Naive B cell (primary cell): ENCODE measurements around the gene CYTH1. TPM values are rescaled to one million over a fixed set of nuclear protein-coding genes. Genes with fewer than 3 reads are reported as not detected.
A peak's percentile ranks its signal among the peaks of the same experiment; 100 is the strongest.
"Not testable (repeated sequence)": the region's sequence is repeated elsewhere in the genome, so short reads cannot be mapped to it uniquely, and the experiment has no call there.

Experiments
- ATAC-seq, 2 donors: fragments of 150-1000 bp; cut with Tn5 transposase; 2 replicates each; pipeline ENCODE4 v1.10.0; 2021; ENCODE audit warnings: low read depth in 2 of 2, mild to moderate bottlenecking in 2 of 2, moderate library complexity in 2 of 2
- DNase-seq: peaks from one replicate; pipeline ENCODE4 v3.0.0; 2022
- H3K27ac Mint-ChIP-seq, 6 donors: one replicate each; pipeline ENCODE4 v1.8.0; 2020 to 2022; ENCODE audit warnings: mild to moderate bottlenecking in 6 of 6, mixed read lengths in 6 of 6, moderate library complexity in 5 of 6, inconsistent platforms in 2 of 6
- H3K27me3 Mint-ChIP-seq, 3 donors: one replicate each; pipeline ENCODE4 v1.8.0; 2021 to 2022; ENCODE audit warnings: mixed read lengths in 3 of 3, mild to moderate bottlenecking in 1 of 3
- H3K36me3 Mint-ChIP-seq, 2 donors: one replicate each; pipeline ENCODE4 v1.8.0; 2020 to 2022; ENCODE audit warnings: mixed read lengths in 2 of 2, inconsistent platforms in 1 of 2, mild to moderate bottlenecking in 1 of 2
- H3K4me1 Mint-ChIP-seq, 3 donors: one replicate each; pipeline ENCODE4 v1.8.0; 2020 to 2022; ENCODE audit warnings: mixed read lengths in 3 of 3, inconsistent platforms in 1 of 3, mild to moderate bottlenecking in 1 of 3, moderate library complexity in 1 of 3
- H3K4me3 Mint-ChIP-seq, 8 donors: one replicate each; pipeline ENCODE4 v1.8.0; 2020 to 2022; ENCODE audit warnings: mild to moderate bottlenecking in 8 of 8, mixed read lengths in 8 of 8, moderate library complexity in 8 of 8, inconsistent platforms in 2 of 8
- H3K9me3 Mint-ChIP-seq, 7 donors: one replicate each; pipeline ENCODE4 v1.8.0; 2020 to 2022; ENCODE audit warnings: mixed read lengths in 7 of 7, mild to moderate bottlenecking in 5 of 7, inconsistent platforms in 2 of 7, moderate library complexity in 1 of 7
- polyA plus RNA-seq, 6 donors: library from polyadenylated mRNA; unstranded; fragments of 300-500 nt; fragmentation: Illumina TruSeq; gene quantifications; one replicate each; pipeline ENCODE4 v1.2.3, GENCODE V29; 2021; ENCODE audit warnings: low read depth in 6 of 6

CYTH1 gene
- polyA plus RNA-seq, 6 donors from 2014 or later, result 165 to 235 (median 190) TPM

DNA sequence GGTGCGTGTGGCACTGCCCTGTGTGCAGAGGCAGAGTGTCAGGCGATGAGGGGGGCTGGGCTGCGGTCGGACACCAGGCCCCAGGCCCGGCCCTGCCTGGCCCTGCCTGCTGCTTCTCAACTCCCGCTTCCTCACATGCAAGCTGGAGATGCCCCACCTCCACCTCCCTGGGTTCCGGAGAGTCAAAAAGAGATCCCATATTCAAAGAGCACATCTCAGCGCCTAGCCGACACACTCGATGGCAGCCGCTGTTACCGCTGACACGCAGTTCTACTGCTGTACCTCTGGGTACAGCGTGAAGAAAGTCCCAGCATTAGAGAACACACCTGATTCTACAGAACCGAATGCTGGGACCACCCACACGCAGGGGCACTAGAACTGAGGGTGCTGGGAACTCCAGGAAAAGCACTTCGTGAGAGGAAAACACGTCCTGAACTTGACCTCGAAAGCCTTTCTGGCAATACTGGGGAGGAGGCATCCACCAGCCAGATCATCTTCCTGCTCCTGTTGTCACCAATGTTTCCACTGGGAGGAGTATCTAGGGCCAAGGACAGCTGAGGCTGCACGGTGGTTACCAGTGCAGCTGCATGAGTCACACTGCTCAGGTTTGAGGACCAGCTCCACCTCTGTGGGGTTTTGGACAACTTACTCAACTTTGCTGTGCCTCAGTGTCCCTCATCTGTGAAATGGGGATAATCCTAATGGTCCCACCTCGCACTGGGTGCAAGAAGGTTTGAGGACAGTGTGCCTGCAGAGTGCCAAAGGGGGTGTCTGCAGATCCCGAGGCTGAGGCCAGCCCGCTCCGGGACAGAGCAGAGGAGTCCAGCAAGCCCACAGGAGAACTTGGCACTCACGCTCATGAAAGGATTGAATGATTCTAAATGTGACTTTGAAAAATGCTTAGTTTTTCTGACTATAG lies 104.5 kb downstream of the CYTH1 start:
- DNase-seq, result no peak
- no peak overlapping the region for H3K4me3 Mint-ChIP-seq
- peaks cover 2 to 14% (median 6%) of the 10 kb centered on the region in 3 donors for H3K4me1 Mint-ChIP-seq
- no peaks in the 10 kb centered on the region for H3K9me3 Mint-ChIP-seq
- H3K27ac Mint-ChIP-seq, result peak overlapping the region in 1 of 6 donors; percentile 70
- H3K27me3 Mint-ChIP-seq, result no peaks in the 10 kb centered on the region
- ATAC-seq, result no peak
- peaks cover 10 to 21% of the 10 kb centered on the region in 2 donors for H3K36me3 Mint-ChIP-seq

DNA sequence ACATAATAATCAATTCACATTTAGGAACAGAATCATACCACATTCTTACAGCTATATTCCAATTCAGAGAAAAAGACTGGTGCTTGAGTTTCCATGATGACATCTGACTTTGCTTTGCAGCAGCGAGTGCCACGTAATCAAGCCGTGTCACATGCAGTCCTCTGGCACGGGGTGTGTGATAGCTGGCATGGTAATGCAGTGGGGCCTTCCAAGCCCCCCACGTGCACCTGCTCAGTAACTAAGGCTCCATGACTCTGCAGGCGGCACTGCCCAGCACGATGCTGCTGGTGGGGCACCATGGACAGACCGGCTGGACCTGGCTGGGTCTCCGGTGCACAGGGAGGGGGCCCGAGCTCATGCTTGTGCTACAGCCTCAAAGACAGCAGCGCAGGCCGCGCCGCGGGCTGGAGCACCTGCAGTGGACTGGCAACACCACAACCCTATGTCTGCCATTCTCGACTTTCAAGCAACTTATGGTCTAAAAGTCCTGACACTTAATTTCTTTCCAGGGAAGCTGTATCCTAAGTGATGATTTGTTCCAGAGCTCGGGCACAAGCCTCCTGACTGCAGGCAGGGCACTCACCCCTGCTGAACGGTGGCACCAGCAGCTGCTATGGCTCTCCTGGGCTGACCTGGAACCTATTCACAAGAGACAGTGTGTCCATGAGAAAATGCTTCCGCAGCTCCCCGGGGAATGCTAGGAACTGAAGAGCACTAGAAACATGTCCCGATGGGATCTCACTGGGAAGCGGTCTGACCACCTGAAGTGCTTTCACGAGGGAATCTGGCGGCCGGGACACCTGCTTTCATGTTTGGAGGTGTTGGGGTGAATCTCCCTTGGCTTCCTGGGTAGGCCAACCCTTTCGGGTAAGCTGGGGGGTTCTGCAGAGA lies 105.4 kb downstream of the CYTH1 start:
- H3K27ac Mint-ChIP-seq, result no peak overlapping the region
- H3K9me3 Mint-ChIP-seq, result no peaks in the 10 kb centered on the region
- DNase-seq, result no peak
- peaks cover 0 to 7% (median 2%) of the 10 kb centered on the region in 3 donors for H3K4me1 Mint-ChIP-seq
- H3K4me3 Mint-ChIP-seq, result no peak overlapping the region
- ATAC-seq, result no peak
- peaks cover 16 to 28% of the 10 kb centered on the region in 2 donors for H3K36me3 Mint-ChIP-seq
- no peaks in the 10 kb centered on the region for H3K27me3 Mint-ChIP-seq

DNA sequence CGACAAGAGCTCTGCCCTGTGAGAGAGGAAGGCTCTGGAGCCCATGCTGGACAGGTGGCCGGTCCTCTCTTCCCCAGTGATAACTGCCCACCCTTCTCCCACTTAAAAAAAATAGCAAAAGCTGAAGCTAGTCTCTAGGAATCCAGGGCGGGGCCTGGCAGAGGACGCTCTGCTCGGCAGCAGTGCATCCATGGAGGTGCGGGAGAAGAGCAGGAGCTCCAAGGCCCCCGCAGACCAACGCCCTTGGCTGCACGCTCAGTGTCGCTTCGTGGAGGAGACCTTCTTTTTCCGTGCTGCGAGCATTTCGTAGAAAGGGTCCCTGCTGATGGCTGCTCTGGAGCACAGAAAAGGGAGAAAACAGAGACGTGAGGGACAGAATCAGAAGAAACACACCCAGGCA lies 106.2 kb downstream of the CYTH1 start:
- DNase-seq (no peak), ATAC-seq (no peak)
- Mint-ChIP-seq H3K4me1 (peaks cover 0 to 7% (median 2%) of the 10 kb centered on the region in 3 donors), H3K27me3 (no peaks in the 10 kb centered on the region), H3K9me3 (no peaks in the 10 kb centered on the region), H3K4me3 (no peak overlapping the region), H3K36me3 (peaks cover 16 to 30% of the 10 kb centered on the region in 2 donors), H3K27ac (peak overlapping the region in 1 of 6 donors; percentile 74)

DNA sequence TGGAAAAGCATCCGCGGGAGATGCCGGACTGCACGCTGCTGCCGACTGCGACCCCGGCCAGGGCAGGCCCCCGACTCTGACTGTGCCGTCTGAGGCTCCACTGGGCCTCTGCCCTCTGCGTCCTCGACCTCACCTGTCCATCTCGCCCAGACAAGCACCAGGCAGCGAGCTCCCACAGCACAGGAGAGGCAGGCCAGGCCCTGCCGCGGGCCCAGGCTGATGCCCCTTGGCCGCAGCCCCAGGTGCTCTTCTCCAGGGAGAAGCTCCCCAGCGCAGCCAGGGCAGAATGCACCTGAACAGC lies 106.8 kb downstream of the CYTH1 start:
- no peaks in the 10 kb centered on the region for H3K27me3 Mint-ChIP-seq
- peak overlapping the region in 1 of 8 donors; percentile 15 for H3K4me3 Mint-ChIP-seq
- DNase-seq, result no peak
- ATAC-seq, result no peak
- H3K9me3 Mint-ChIP-seq, result no peaks in the 10 kb centered on the region
- peak overlapping the region in 2 of 6 donors; percentile 74 to 79 for H3K27ac Mint-ChIP-seq
- H3K36me3 Mint-ChIP-seq, result peaks cover 16 to 35% of the 10 kb centered on the region in 2 donors
- peaks cover 0 to 10% (median 2%) of the 10 kb centered on the region in 3 donors for H3K4me1 Mint-ChIP-seq

- Mint-ChIP-seq H3K27ac (peak overlapping the region in 1 of 6 donors; percentile 34), H3K27me3 (no peaks in the 10 kb centered on the region), H3K36me3 (peaks cover 16 to 36% of the 10 kb centered on the region in 2 donors), H3K4me1 (peaks cover 0 to 15% (median 2%) of the 10 kb centered on the region in 3 donors), H3K4me3 (no peak overlapping the region), H3K9me3 (no peaks in the 10 kb centered on the region)
- ATAC-seq, result peak in 1 of 2 donors; percentile 23
- DNase-seq, result no peak
Observed at GRCh38 chr17:78674595-78675315, 107.3 kb downstream of the CYTH1 start.

- Mint-ChIP-seq H3K9me3 (no peaks in the 10 kb centered on the region), H3K36me3 (peaks cover 15 to 30% of the 10 kb centered on the region in 2 donors), H3K4me1 (peaks cover 2 to 17% (median 4%) of the 10 kb centered on the region in 3 donors), H3K27ac (no peak overlapping the region), H3K27me3 (no peaks in the 10 kb centered on the region), H3K4me3 (no peak overlapping the region)
- ATAC-seq, result no peak
- no peak for DNase-seq
Observed at GRCh38 chr17:78674156-78674555, 107.9 kb downstream of the CYTH1 start.

GRCh38 chr17:78673395-78673794 lies 108.7 kb downstream of the CYTH1 start:
- Mint-ChIP-seq H3K4me3 (no peak overlapping the region), H3K9me3 (no peaks in the 10 kb centered on the region), H3K27me3 (no peaks in the 10 kb centered on the region), H3K4me1 (peaks cover 2 to 11% (median 5%) of the 10 kb centered on the region in 3 donors), H3K36me3 (peaks cover 8 to 24% of the 10 kb centered on the region in 2 donors), H3K27ac (peak overlapping the region in 4 of 6 donors; percentile 1 to 72 (median 46))
- ATAC-seq, result no peak
- no peak for DNase-seq

- Mint-ChIP-seq H3K27me3 (no peaks in the 10 kb centered on the region), H3K36me3 (peaks cover 8 to 24% of the 10 kb centered on the region in 2 donors), H3K4me3 (no peak overlapping the region), H3K9me3 (no peaks in the 10 kb centered on the region), H3K4me1 (peaks cover 2 to 11% (median 5%) of the 10 kb centered on the region in 3 donors), H3K27ac (peak overlapping the region in 5 of 6 donors; percentile 1 to 74 (median 61))
- DNase-seq, result no peak
- ATAC-seq, result no peak
Observed at GRCh38 chr17:78672871-78673371, 109.2 kb downstream of the CYTH1 start.

- H3K27ac Mint-ChIP-seq, result peak overlapping the region in 2 of 6 donors; percentile 11 to 74
Observed at GRCh38 chr17:78672005-78672404, 110.1 kb downstream of the CYTH1 start.

DNA sequence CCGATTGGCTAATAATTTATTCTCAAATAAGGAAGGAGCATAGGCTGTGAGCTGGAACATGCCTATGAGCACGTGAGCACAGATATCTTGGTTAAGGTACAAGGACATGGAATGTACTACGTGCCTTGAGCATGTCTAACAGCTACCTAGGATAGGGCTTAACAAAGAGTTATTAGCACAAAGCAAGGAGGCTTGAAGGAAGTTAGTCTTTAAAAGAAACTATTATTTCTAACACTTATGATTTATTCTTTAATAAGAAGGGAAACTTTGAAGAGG lies 110.4 kb downstream of the CYTH1 start:
- H3K4me3 Mint-ChIP-seq, ATAC-seq, H3K27me3 Mint-ChIP-seq, H3K9me3 Mint-ChIP-seq, DNase-seq: not testable (repeated sequence)
- Mint-ChIP-seq H3K27ac (peak overlapping the region in 1 of 6 donors; percentile 74), H3K4me1 (peaks cover 5 to 14% (median 8%) of the 10 kb centered on the region in 3 donors), H3K36me3 (peaks cover 12 to 24% of the 10 kb centered on the region in 2 donors)

More at GRCh38 chr17:78672005-78672404, 110.1 kb downstream of the CYTH1 start:
- Mint-ChIP-seq H3K4me3 (no peak overlapping the region), H3K27me3 (no peaks in the 10 kb centered on the region), H3K9me3 (no peaks in the 10 kb centered on the region), H3K4me1 (peaks cover 5 to 11% (median 5%) of the 10 kb centered on the region in 3 donors), H3K36me3 (peaks cover 12 to 24% of the 10 kb centered on the region in 2 donors)
- DNase-seq (no peak), ATAC-seq (no peak)

- peak overlapping the region in 1 of 8 donors; percentile 67 for H3K4me3 Mint-ChIP-seq
- H3K4me1 Mint-ChIP-seq, result peaks cover 9 to 20% (median 13%) of the 10 kb centered on the region in 3 donors
- H3K27me3 Mint-ChIP-seq, result no peaks in the 10 kb centered on the region
- no peaks in the 10 kb centered on the region for H3K9me3 Mint-ChIP-seq
- peak overlapping the region in 5 of 6 donors; percentile 56 to 90 (median 74) for H3K27ac Mint-ChIP-seq
- no peak for ATAC-seq
- DNase-seq, result no peak
- H3K36me3 Mint-ChIP-seq, result peaks cover 12 to 24% of the 10 kb centered on the region in 2 donors
Observed at GRCh38 chr17:78670850-78671725, 111.0 kb downstream of the CYTH1 start.

DNA sequence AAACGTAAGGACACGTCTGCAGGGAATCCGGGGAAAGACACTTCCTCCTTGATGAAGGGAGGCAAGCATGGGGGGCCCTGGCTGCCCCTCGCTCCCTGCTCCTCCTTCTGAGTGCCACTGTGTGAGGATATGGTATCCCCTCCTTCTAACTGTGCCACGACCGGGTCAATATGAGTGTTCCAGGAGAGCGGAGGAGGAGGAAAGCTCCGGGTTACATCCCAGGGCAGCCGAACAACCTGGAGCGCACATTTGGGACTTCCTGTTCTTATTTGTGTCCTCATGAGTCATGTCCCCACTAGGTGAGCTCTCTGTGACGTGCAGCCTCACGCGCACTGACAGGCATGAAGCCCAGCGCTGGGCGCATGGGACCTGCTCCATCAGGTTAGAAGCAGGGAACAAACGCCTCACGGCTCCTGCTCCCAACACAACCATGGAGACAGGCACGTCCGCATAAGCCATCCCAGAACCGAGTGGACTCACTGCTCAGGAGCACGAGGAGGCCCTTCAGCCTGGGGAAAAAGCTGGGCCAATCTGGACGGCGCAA lies 112.0 kb downstream of the CYTH1 start:
- Mint-ChIP-seq H3K4me1 (peaks cover 19 to 30% (median 22%) of the 10 kb centered on the region in 3 donors), H3K36me3 (peaks cover 12 to 24% of the 10 kb centered on the region in 2 donors), H3K9me3 (no peaks in the 10 kb centered on the region), H3K27ac (peak overlapping the region in 4 of 6 donors; percentile 39 to 96 (median 72)), H3K4me3 (peak overlapping the region in 1 of 8 donors; percentile 72), H3K27me3 (no peaks in the 10 kb centered on the region)
- ATAC-seq, result no peak
- no peak for DNase-seq
